Suprapubic skin (tissue), 4 donors: ENCODE results near the gene ITGA1. TPM values are rescaled to one million over a fixed set of nuclear protein-coding genes. Genes with fewer than 3 reads are reported as not detected.

Experiments
- DNase-seq, 2 donors: peaks; one replicate each; pipeline ENCODE4 v3.0.0-alpha.2; 2019; ENCODE audit warnings: low spot score in 2 of 2
- H3K27ac ChIP-seq: fragments of 200-600 bp; sonication (generic); one replicate; pipeline ENCODE4 v1.5.1; 2019
- H3K27me3 ChIP-seq: fragments of 200-600 bp; sonication (generic); one replicate; pipeline ENCODE4 v1.5.1; 2019
- H3K36me3 ChIP-seq: fragments of 200-600 bp; sonication (generic); one replicate; pipeline ENCODE4 v1.5.1; 2019
- H3K4me1 ChIP-seq: fragments of 200-600 bp; sonication (generic); one replicate; pipeline ENCODE4 v1.5.1; 2019
- H3K4me3 ChIP-seq: fragments of 200-600 bp; sonication (generic); one replicate; pipeline ENCODE4 v1.5.1; 2019; ENCODE audit warnings: mild to moderate bottlenecking
- H3K9me3 ChIP-seq: fragments of 200-600 bp; sonication (generic); one replicate; pipeline ENCODE4 v1.5.1; 2019
- CTCF ChIP-seq, 2 donors: fragments of 200-600 bp in 1 of 2; fragments of 450-650 bp in 1 of 2; sonication (generic) in 1 of 2; IDR thresholded peaks; one replicate each; pipeline ENCODE4 v1.5.1; 2016 to 2019; ENCODE audit warnings: antibody characterized with exemption in 2 of 2, mild to moderate bottlenecking in 1 of 2, moderate library complexity in 1 of 2
- EP300 ChIP-seq: sonication (generic); formaldehyde crosslinking; IDR thresholded peaks from one replicate; pipeline ENCODE4 v1.6.1; 2017; ENCODE audit warnings: antibody characterized with exemption
- POLR2A ChIP-seq, 2 donors: fragments of 450-650 bp; IDR thresholded peaks; one replicate each; pipeline ENCODE4 v1.6.1; 2017; ENCODE audit warnings: antibody characterized with exemption in 2 of 2, mild to moderate bottlenecking in 2 of 2, moderate library complexity in 2 of 2
- POLR2AphosphoS5 ChIP-seq, 3 donors: sonication (generic); formaldehyde crosslinking; IDR thresholded peaks; one replicate each; pipeline ENCODE4 v1.6.1; 2017; ENCODE audit warnings: antibody characterized with exemption in 3 of 3
- WGBS: methylation state at CpG from one replicate; pipeline ENCODE4 v1.1.5; 2018; 5-methylcytosine and 5-hydroxymethylcytosine counted together
- total RNA-seq, 4 donors: library from RNA; depleted of rRNA; stranded (reverse); fragments of >200 nt; gene quantifications; one replicate each; pipeline ENCODE4 v1.1.0, GENCODE V29; 2016

The ITGA1 gene
- total RNA-seq, 4 donors from 2014 or later: 2.4 to 9.8 (median 5.9) TPM

DNA sequence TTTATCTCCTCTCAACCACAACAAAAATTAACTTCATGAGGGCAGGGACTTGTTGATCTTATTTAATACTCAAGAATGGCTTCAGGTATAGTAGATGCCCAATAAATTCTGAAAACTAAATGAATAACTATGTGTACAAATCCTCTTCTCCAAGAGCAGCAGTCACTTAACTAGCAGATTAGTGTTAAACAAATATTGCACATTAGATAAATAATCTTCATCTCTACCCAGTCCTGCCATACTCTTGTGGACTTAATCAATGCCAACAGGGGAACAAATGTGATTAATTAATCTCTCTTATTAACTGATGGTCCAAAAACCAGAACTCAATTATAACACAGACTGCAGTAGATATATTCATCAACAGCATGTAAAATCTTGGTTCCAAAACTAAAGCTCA lies 15.0 kb upstream of the ITGA1 start:
- no peaks in the 10 kb centered on the region for H3K36me3 ChIP-seq
- no peak overlapping the region for H3K27ac ChIP-seq
- no peaks in the 10 kb centered on the region for H3K4me1 ChIP-seq
- H3K9me3 ChIP-seq: no peaks in the 10 kb centered on the region
- H3K27me3 ChIP-seq: no peaks in the 10 kb centered on the region
- DNase-seq: no peak
- TF ChIP-seq POLR2A (IDR thresholded peaks at IDR 0.05) (no peak), POLR2AphosphoS5 (IDR thresholded peaks at IDR 0.05) (no peak), CTCF (IDR thresholded peaks at IDR 0.05) (no peak), EP300 (no peak)
- no peak overlapping the region for H3K4me3 ChIP-seq

DNA sequence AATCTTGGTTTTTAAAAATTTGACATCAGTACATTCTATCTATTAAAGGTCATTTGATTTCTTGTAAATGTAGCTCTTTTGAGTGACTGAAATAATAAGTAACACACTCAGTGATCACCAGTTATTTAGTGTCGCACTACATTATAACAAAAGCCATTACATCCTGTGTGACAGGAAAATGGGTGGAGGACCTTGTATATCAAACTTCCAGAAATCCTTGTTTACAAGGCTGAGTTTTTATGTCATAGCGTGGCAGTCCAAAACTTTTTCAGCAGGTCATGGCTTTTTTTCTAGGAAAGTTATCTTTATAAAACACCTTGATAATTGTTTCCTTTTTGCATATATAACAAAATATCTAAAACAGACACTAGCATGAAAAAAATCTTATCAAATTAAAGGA lies 14.4 kb upstream of the ITGA1 start:
- DNase-seq: no peak
- Histone ChIP-seq H3K4me3 (no peak overlapping the region), H3K27me3 (no peaks in the 10 kb centered on the region), H3K4me1 (no peaks in the 10 kb centered on the region), H3K27ac (no peak overlapping the region), H3K9me3 (no peaks in the 10 kb centered on the region), H3K36me3 (no peaks in the 10 kb centered on the region)
- no peak for TF ChIP-seq CTCF (IDR thresholded peaks at IDR 0.05)
- no peak for TF ChIP-seq POLR2AphosphoS5 (IDR thresholded peaks at IDR 0.05)
- TF ChIP-seq EP300: no peak
- no peak for TF ChIP-seq POLR2A (IDR thresholded peaks at IDR 0.05)
- WGBS: 73% methylated on average over 2 of the region's 2 CpGs

DNA sequence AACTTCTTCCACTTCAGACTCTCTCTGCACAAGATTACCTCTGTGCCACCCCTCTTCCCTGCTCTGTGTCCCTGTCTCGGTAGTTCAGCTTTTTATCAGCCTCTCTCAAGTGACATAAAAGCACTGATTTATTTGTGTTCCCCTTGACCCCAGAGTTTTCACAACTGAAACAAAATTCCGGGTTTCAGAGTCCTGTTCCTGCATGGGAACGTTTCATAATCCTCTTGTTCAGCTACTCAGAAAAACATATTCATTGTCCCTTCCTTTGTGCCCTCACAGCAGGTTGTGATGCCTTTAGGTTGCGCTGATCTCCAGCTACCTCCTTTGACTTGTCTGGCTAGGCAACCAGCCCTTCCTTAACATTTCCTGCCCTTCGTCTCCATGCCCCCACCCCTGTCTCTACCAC lies 13.7 kb upstream of the ITGA1 start:
- Histone ChIP-seq H3K4me1 (no peaks in the 10 kb centered on the region), H3K27ac (no peak overlapping the region), H3K9me3 (no peaks in the 10 kb centered on the region), H3K4me3 (no peak overlapping the region), H3K36me3 (no peaks in the 10 kb centered on the region), H3K27me3 (no peaks in the 10 kb centered on the region)
- no peak for DNase-seq
- TF ChIP-seq EP300: no peak
- no peak for TF ChIP-seq CTCF (IDR thresholded peaks at IDR 0.05)
- TF ChIP-seq POLR2AphosphoS5 (IDR thresholded peaks at IDR 0.05): no peak
- no peak for TF ChIP-seq POLR2A (IDR thresholded peaks at IDR 0.05)
- 47% methylated on average over 5 of the region's 5 CpGs for WGBS

- WGBS: 91% methylated on average over 2 of the region's 2 CpGs
Measured at GRCh38 chr5:52776116-52776515, 11.6 kb upstream of the ITGA1 start.

DNA sequence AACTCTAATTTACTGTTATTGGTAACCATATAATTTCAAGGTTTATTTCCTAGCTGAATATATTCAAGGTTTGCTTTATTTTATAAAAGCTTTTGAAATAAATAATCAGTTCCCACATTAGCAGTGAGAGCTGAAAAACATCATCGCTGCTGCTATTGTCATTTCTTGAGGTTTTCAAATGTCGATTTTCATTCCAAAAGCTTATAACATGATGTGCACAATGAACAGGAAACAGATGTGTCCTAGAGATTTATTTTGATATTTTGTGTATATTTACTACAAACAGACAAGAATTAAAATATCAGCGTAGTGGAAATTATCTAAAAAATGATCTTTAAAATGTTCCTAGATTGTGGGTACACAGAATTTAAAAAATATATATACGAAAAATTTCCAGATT lies 10.5 kb upstream of the ITGA1 start:
- TF ChIP-seq CTCF (IDR thresholded peaks at IDR 0.05) (no peak), POLR2AphosphoS5 (IDR thresholded peaks at IDR 0.05) (no peak), EP300 (no peak), POLR2A (IDR thresholded peaks at IDR 0.05) (no peak)

More at GRCh38 chr5:52776116-52776515, 11.6 kb upstream of the ITGA1 start:
- Histone ChIP-seq H3K36me3 (no peaks in the 10 kb centered on the region), H3K27me3 (no peaks in the 10 kb centered on the region), H3K4me1 (no peaks in the 10 kb centered on the region), H3K4me3 (no peak overlapping the region), H3K9me3 (no peaks in the 10 kb centered on the region), H3K27ac (no peak overlapping the region)
- TF ChIP-seq EP300 (no peak), POLR2AphosphoS5 (IDR thresholded peaks at IDR 0.05) (no peak), CTCF (IDR thresholded peaks at IDR 0.05) (no peak), POLR2A (IDR thresholded peaks at IDR 0.05) (no peak)
- DNase-seq: no peak

More for the DNA sequence above, 10.5 kb upstream of the ITGA1 start:
- Histone ChIP-seq H3K27me3 (no peaks in the 10 kb centered on the region), H3K4me3 (no peak overlapping the region), H3K4me1 (no peaks in the 10 kb centered on the region), H3K9me3 (no peaks in the 10 kb centered on the region), H3K27ac (no peak overlapping the region), H3K36me3 (no peaks in the 10 kb centered on the region)
- 70% methylated on average over 4 of the region's 4 CpGs for WGBS
- no peak for DNase-seq
